Activated gamma-delta T cell treated with anti-CD3 and anti-CD28 coated beads, Interleukin-2, amount 50 U/mL, for 16 hours (primary cell): ENCODE data around the gene CCDC88C.

Source experiments
- DNase-seq: peaks from one replicate; pipeline ENCODE4 v3.0.0-alpha.2; 2020; ENCODE audit warnings: low read depth

The CCDC88C gene

GRCh38 chr14:91343051-91343450 lies 74.6 kb downstream of the CCDC88C start:
- DNase-seq: no peak

GRCh38 chr14:91342206-91342760 lies 75.3 kb downstream of the CCDC88C start:
- DNase-seq: no peak

DNA sequence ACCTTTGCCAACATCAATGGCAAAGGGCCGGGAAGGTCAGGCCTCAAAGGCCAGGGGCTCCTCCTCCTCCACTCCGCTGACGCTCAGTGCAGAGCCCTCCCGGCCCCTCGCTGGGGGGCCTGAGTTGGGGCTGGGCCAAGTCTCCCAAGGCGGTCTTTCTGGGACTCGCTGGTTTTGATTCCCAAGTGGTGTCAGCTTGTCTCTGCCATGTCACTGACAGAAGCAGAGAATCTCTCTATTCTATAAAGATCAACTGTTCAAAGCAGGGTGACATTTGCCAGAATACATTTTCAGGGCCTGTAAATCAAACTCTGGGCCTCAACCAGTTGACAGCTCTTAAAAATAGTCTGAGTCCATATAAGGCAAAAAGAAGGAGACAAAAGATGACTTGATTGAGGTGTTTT lies 75.9 kb downstream of the CCDC88C start:
- DNase-seq: no peak

DNA sequence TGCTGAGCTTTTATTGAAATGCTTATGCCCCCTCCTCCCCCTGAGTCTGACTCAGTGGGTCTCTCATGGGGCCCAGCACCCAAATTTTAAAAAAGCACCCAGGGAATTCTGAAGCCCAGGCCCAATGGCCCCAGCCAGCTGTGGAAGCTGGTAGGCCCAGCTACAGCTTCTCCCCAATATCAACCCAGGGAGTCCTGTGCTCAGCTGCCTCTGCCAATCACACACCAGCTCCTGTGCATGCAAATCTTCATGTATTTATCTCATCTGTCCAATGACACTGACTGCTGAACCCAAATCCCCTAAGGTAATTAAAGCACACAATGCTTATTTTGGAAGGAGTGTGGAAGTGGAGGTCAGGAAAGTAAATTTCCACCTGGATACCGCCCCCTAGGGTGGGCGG lies 76.3 kb downstream of the CCDC88C start:
- DNase-seq: no peak

- DNase-seq: no peak
Observed at GRCh38 chr14:91339671-91340369, 77.8 kb downstream of the CCDC88C start.

DNA sequence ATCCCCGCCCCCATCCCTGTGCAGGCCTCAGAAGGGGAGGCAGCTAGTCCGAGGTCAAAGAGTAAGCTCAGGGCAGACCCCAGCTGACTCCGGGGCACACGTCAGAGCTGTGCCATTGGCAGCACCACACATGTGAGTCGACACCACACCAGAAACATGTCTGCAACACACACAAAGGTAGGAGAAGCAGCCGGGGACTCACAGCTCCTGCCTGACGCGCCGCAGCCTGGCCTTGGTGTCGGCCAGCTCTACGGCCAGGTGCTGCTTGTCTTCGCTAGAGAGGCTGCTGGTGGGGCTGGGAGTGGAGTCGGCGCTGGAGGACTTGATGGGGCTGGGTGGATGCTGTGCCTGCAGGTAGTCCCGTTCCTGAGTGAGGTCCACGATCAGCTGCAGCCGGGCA lies 78.5 kb downstream of the CCDC88C start:
- DNase-seq: no peak

DNA sequence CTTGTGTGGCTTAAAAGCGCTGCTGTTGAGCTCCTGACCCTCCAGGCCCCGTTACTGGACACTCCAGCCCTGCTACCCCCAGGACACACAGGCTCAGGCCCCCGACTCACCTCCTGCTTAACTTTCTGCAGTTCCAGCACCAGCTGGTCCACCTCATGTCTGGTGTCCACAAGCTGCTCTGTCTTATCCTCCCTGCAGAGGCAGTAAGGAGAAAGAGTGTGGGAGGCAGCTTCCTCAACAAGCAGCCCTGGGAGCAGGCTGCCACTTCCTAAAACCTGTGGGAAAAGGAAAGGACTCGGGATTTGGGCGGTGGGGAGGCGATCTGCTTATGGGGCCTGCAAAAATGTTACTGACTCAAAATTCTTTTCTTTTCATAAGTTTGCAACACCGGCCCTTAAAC lies 79.2 kb downstream of the CCDC88C start:
- no peak for DNase-seq

GRCh38 chr14:91337699-91338335 lies 79.8 kb downstream of the CCDC88C start:
- DNase-seq: no peak

DNA sequence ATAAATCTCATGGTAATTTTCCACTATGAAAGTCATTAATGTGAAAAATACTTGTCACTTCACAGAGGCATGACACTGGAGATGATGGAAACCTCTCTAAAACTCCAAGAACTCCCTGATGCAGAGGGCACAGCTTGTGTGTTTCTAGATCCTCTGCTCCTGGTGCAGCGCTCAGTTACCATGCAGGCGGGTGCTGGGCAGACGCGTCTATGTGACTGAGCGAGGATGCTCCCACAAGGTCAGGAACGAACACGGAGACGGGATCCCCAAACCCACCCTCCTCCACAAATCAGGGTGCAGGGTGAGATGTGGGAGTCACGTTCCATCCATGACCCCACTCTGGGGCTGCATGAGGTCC lies 81.5 kb downstream of the CCDC88C start:
- no peak for DNase-seq

GRCh38 chr14:91335191-91336092 lies 82.2 kb downstream of the CCDC88C start:
- DNase-seq: no peak

DNA sequence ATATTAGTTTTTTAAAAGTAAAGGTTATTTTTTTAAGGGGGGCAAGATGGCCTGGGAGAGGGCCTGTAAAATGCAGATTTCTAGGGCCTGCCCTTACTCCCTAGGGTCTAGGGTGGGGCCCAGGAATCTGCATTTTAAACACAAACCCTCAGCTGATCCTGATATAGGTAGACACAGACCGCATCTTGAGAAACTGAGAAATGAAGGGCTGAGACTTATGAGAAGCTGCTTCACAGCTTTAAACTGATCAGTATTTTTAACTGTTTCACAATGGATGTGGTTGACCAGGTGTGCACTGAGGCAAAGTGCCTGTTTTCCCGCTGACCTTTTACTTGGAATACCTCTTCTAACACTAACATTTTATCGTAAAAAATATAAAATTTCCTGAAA lies 84.0 kb downstream of the CCDC88C start:
- no peak for DNase-seq

GRCh38 chr14:91332986-91333649 lies 84.5 kb downstream of the CCDC88C start:
- DNase-seq: no peak

DNA sequence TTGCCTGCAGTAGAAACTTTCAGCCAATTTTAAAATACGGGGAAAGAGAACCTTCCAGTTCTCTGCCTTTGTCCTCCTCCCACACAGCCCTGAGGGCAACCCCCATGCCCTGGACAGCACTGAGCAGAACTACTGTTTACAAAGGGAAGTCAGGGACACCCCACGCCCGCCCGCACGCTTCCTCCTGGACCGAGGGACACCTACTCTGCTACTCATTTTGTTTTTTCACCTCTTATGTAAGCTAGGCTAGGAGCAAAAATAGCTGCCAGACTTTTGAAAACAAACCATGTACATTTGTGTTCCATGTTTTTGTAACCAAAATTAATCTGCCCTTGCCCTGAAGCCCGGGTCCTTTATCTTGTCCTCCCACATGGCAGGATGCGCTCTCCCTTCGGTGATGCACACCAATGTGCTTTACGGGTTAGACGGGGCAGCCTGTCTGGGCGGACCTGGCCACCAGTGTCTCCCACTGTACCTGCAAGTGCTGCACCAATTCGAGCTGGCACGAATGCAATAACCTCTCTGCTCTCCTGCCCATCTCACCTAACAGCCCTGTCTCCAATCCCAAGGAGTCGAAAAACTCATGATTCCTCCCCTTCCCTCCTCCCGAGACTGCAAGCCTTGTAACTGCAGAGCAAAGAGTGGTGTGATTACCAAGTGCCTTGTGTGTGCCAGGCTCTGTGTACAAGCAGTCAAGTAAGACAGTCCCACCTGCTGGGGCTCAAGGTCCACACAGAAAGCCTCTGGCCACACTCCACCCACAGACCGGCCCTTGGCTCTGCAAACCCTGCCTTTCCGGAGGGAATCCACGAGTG lies 85.2 kb downstream of the CCDC88C start:
- DNase-seq: no peak

DNA sequence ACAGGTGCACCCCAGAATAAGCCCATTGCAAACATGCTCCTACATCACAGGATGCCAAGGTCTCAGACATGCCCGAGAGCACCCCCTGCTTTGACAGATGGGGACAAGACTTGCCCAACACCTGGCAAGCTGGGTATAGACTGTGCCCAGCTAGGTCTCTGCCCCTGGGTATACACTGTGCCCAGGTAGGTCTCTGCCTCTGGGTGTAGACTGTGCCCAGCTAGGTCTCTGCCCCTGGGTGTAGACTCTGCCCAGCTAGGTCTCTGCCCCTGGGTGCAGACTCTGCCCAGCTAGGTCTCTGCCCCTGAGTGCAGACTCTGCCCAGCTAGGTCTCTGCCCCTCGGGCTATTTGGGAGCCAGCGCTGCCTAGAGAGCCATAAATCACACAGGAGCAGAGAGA lies 85.9 kb downstream of the CCDC88C start:
- no peak for DNase-seq

DNA sequence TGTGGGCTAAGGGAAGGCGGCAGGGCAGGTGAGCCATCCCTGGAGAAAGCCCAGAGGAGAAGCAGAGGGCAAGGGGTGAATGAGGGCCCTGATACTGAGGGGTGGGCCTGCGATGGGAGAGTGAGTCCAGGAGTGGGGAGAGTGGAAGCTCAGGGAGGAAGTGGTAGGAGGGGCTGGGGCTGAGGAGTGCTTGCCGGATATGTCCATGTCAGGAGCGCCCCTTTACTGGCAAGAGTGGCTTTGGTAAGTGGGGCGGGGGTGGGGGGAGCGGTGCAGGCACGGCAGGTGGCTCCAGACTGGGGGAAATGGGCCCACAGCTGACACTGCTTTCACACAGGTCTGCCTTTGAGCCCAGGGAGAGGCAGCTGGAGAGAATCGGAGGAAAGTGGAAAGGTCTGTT lies 86.8 kb downstream of the CCDC88C start:
- no peak for DNase-seq

GRCh38 chr14:91330096-91330696 lies 87.4 kb downstream of the CCDC88C start:
- DNase-seq: no peak

- no peak for DNase-seq
Observed at GRCh38 chr14:91329486-91330014, 88.1 kb downstream of the CCDC88C start.

- no peak for DNase-seq
Observed at GRCh38 chr14:91328313-91329050, 89.1 kb downstream of the CCDC88C start.

DNA sequence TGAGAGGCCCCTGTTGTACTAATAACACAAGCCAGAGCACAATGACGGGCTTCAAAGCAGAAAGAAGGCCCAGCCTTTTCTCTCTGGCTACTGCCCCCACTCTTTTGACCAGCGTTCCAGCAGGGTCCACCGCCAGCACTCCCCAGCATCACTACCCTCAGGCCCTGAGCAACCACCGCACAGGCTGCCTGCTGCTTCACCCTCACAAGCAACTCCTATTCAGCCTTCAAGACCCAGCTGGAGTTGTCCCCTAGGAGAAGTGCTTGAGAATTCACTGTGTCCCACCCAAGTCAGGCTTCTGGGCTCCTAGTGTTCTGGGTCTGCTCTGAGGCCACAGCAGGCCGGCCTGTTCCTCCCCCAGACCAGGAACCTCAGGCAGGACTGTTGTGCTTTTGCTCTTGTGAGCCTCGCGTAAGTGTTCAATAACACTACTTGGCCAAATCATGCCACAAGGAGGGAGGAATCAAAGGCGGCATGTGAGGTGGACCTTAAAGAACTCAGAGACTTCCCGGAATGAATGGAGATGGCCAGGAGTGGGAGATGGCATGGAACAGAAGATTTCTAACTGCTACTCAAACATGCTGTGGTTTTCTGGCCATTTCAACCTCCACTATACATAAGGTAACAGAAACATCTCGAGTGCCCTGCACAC lies 89.8 kb downstream of the CCDC88C start:
- DNase-seq: no peak

- no peak for DNase-seq
Observed at GRCh38 chr14:91327250-91327595, 90.4 kb downstream of the CCDC88C start.
